ENCODE measurements around the gene CWF19L2. TPM values are rescaled to one million over a fixed set of nuclear protein-coding genes. Genes with fewer than 3 reads are reported as not detected.

The CWF19L2 gene
- total and polyA plus RNA-seq, 2 of the 8 experiments (the other 6 are each of a cell fraction or from before 2014, with no cell fraction given) = 2.2 to 16.6 TPM

DNA sequence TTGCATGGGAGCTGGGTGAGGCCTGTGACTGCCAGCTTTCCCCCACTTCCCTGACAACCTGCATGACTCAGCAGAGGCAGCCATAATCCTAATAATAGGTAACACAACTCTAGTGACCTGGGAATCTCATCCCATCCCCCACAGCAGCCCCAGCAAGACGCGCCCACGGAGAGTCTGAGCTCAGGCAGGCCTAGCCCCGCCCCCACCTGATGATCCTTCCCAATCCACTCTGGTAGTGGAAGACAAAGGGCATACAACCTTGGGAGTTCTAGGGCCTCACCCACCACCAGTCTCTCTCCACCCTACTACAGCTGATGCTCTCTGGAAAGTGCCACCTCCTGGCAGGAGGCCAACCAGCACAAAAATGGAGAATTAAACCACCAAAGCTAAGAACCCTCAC lies 60.3 kb downstream of the CWF19L2 start (continued):
- TF ChIP-seq FOSL1 (IDR thresholded peaks at IDR 0.05; ENCODE audit: insufficient read depth, low read depth, low read length) (no peak), TEAD4 (IDR thresholded peaks at IDR 0.05; ENCODE audit: low read depth, low read length) (no peak), SP4 (IDR thresholded peaks at IDR 0.05; ENCODE audit: low read length) (no peak), SRF (IDR thresholded peaks at IDR 0.05; ENCODE audit: low read depth, low read length) (no peak), NANOG (IDR thresholded peaks at IDR 0.05; ENCODE audit: insufficient read depth, low read depth, low read length, poor library complexity, severe bottlenecking) (no peak), JUN (IDR thresholded peaks at IDR 0.05; ENCODE audit: low read depth, low read length) (no peak), SUZ12 (IDR thresholded peaks at IDR 0.05; ENCODE audit: low read length) (no peak), ASH2L (IDR thresholded peaks at IDR 0.05; ENCODE audit: low read length) (peak; percentile 68), CHD2 (IDR thresholded peaks at IDR 0.05; ENCODE audit: low read length) (peak; percentile 27; the same call in 1 of the 2 replicates), EP300 (IDR thresholded peaks at IDR 0.05; ENCODE audit: borderline replicate concordance in 1 of 2, low read depth in 2 of 2, low read length in 2 of 2) (no peak), CBX8 (IDR thresholded peaks at IDR 0.05; ENCODE audit: borderline replicate concordance, low read depth, low read length) (no peak), POLR2AphosphoS5 (IDR thresholded peaks at IDR 0.05; ENCODE audit: low read depth, low read length) (no peak), CREB1 (IDR thresholded peaks at IDR 0.05) (0 out of 2 replicates have a peak, but pooled peaks have one; percentile 37), POU5F1 (IDR thresholded peaks at IDR 0.05; ENCODE audit: low read depth, low read length) (no peak)
